Adrenal gland (tissue), 12 donors: ENCODE measurements around the gene MSANTD2. TPM values are rescaled to one million over a fixed set of nuclear protein-coding genes. Genes with fewer than 3 reads are reported as not detected.

Source experiments
- DNase-seq, 7 donors: peaks; one replicate each; pipeline ENCODE4 v3.0.0-alpha.2; 2019 to 2020
- H3K27ac ChIP-seq, 5 donors: fragments of 200-600 bp; sonication (generic) in 4 of 5; 1 replicate in 3 of 5; 2 replicates in 2 of 5; pipeline versions ENCODE4 v1.5.1 to v1.8.0; 2016 to 2020; ENCODE audit warnings: mild to moderate bottlenecking in 1 of 5
- H3K27me3 ChIP-seq: fragments of 200-600 bp; 2 replicates; pipeline ENCODE4 v1.8.0; 2021
- H3K36me3 ChIP-seq, 2 donors: fragments of 200-600 bp; replicated peaks in 1 of 2; 1 replicate in 1 of 2; 2 replicates in 1 of 2; pipeline versions ENCODE4 v1.5.1 to v1.8.0; 2018 to 2022
- H3K4me1 ChIP-seq, 2 donors: fragments of 200-600 bp; replicated peaks in 1 of 2; 1 replicate in 1 of 2; 2 replicates in 1 of 2; pipeline versions ENCODE4 v1.5.1 to v1.8.0; 2018 to 2021
- H3K4me3 ChIP-seq, 4 donors: fragments of 200-600 bp; sonication (generic) in 3 of 4; one replicate each; pipeline ENCODE4 v1.5.1; 2016 to 2018
- H3K9me3 ChIP-seq, 3 donors: fragments of 200-600 bp; sonication (generic) in 1 of 3; replicated peaks in 1 of 3; 1 replicate in 2 of 3; 2 replicates in 1 of 3; pipeline versions ENCODE4 v1.5.1 to v1.8.0; 2016 to 2021
- POLR2A ChIP-seq, 2 donors: fragments of 450-650 bp; IDR thresholded peaks; one replicate each; pipeline ENCODE4 v1.6.1; 2017; ENCODE audit warnings: antibody characterized with exemption in 2 of 2, mild to moderate bottlenecking in 2 of 2, moderate library complexity in 1 of 2
- WGBS, 4 donors: extraction: QIAGEN DNeasy Blood & Tissue Kit in 2 of 4; methylation state at CpG; one replicate each; pipeline versions ENCODE4 v1.1.5 to v1.1.7; 2013 to 2017; 5-methylcytosine and 5-hydroxymethylcytosine counted together
- intact Hi-C, 2 donors: fragments of 100-400 bp; cut with DNase I; formaldehyde crosslinking; loops; one replicate each; pipeline versions ENCODE4 v1.14.1 to v1.15.0; 2022 to 2023
- polyA plus RNA-seq, 3 donors: library from polyadenylated mRNA; stranded (reverse); fragments of 200-250 nt in 2 of 3; fragments of 350-450 nt in 1 of 3; fragmentation: Illumina TruSeq in 1 of 3; extraction: RNeasy Lipid Tissue Mini Kit (QIAGEN cat#74804) in 1 of 3; gene quantifications; one replicate each; pipeline ENCODE4 v1.2.3, GENCODE V29; 2013 to 2014
- total RNA-seq, 9 donors: library from RNA; depleted of rRNA in 4 of 9; stranded (reverse); fragments of >200 nt in 4 of 9; fragments of 120-200 nt in 1 of 9; fragmentation: NEBNext Ultra II Directional in 1 of 9; extraction: Animal tissue kit (Norgen Biotek cat#: 25700) in 1 of 9; gene quantifications; one replicate each; pipeline versions ENCODE4 v1.1.0 to v1.2.4, GENCODE V29; 2013 to 2023
- TF ChIP-seq, protein P1 (sequence below), 6 experiments: fragments of 450-650 bp in 4 of 6; fragments of 200-600 bp in 2 of 6; sonication (generic) in 1 of 6; IDR thresholded peaks; 1 replicate in 5 of 6; 2 replicates in 1 of 6; pipeline versions ENCODE4 v1.5.1 to v1.8.0; 2016 to 2021; ENCODE audit warnings: antibody characterized with exemption in 6 of 6, mild to moderate bottlenecking in 2 of 6, moderate library complexity in 1 of 6
- donor health status: healthy with polysubstance abuse.
- donor health status: Bipolar disorder and iron deficiency.
- donor health status: DM: yes; HTN: yes; CAD: no.
- donor health status: DM: no; HTN: no; CAD: no.
- donor health status: DM: no; HTN: no; CAD: no.
- donor health status: DM: yes; HTN: yes; CAD: no.

Gene MSANTD2
- total and polyA plus RNA-seq, 12 donors = 4.4 to 16.8 (median 9.7) TPM

DNA sequence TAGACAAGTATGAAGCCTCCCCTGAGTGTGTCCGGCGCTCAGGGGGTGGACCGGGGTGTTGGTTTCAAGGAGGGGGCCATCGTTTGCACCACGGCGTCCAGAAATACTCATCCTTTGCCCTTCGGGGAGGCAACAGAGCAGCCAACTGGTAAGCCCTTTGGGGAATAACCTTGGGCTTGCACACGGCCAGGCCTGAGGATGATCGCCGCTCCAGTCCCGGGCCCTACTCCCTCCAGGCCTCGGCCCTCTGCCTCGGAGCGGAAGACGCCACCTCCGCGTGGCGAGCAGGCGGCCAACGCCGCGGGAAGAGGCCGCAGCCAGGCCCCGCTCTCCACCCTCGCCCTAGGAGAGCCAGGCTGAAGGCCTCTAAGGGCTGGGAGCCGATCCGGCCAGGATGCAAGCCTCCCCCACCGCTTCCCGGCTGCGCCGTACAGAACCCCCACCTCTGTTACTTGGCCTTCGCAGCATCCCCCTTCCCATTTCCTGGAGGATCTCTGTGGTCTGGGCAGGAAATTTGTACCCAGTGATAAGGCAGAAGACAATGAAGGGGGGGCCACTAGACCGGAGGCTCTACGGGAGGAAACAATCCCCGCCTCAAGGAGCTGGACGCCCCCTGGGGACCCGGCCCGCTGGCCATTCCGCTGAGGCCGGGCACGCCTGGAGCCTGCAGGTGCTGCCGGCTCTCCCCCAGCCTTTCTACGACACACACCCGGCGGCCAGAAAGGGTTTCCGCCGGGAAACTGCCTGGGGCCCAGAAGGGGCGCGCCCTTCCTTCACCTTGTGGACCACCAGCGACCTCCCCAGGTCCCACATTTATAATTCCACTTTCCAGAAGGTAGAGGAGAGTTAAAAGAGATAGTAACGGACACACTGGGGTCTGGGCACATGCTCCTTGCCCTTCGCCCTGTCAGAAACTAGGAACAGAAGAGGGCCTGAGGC is 40.7 kb downstream of the MSANTD2 start:
- H3K27me3 ChIP-seq = peaks cover 43% of the 10 kb centered on the region
- peaks cover 6 to 43% of the 10 kb centered on the region in 2 donors for H3K4me1 ChIP-seq
- WGBS, 4 donors = 21 to 30% (median 22%) methylated on average over 12 to 52 of the region's 52 CpGs
- no peaks in the 10 kb centered on the region for H3K9me3 ChIP-seq
- no peaks in the 10 kb centered on the region for H3K36me3 ChIP-seq
- intact Hi-C loops = loop anchor here (5.0 kb wide), 1 partner anchor 87 kb away; the partner anchor contains the start of genes SIAE (in 2 of the 2) and SPA17 (in 2 of the 2)
- H3K4me3 ChIP-seq = peak overlapping the region in 1 of 4 donors; percentile 47
- DNase-seq = peak in 5 of 7 donors; percentile 41 to 75 (median 53)
- peak overlapping the region in 3 of 5 donors; percentile 21 to 55 (median 29) for H3K27ac ChIP-seq
- TF ChIP-seq, protein P1, sequence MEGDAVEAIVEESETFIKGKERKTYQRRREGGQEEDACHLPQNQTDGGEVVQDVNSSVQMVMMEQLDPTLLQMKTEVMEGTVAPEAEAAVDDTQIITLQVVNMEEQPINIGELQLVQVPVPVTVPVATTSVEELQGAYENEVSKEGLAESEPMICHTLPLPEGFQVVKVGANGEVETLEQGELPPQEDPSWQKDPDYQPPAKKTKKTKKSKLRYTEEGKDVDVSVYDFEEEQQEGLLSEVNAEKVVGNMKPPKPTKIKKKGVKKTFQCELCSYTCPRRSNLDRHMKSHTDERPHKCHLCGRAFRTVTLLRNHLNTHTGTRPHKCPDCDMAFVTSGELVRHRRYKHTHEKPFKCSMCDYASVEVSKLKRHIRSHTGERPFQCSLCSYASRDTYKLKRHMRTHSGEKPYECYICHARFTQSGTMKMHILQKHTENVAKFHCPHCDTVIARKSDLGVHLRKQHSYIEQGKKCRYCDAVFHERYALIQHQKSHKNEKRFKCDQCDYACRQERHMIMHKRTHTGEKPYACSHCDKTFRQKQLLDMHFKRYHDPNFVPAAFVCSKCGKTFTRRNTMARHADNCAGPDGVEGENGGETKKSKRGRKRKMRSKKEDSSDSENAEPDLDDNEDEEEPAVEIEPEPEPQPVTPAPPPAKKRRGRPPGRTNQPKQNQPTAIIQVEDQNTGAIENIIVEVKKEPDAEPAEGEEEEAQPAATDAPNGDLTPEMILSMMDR (IDR thresholded peaks at IDR 0.05) = no peak
- no peak for TF ChIP-seq POLR2A (IDR thresholded peaks at IDR 0.05)

DNA sequence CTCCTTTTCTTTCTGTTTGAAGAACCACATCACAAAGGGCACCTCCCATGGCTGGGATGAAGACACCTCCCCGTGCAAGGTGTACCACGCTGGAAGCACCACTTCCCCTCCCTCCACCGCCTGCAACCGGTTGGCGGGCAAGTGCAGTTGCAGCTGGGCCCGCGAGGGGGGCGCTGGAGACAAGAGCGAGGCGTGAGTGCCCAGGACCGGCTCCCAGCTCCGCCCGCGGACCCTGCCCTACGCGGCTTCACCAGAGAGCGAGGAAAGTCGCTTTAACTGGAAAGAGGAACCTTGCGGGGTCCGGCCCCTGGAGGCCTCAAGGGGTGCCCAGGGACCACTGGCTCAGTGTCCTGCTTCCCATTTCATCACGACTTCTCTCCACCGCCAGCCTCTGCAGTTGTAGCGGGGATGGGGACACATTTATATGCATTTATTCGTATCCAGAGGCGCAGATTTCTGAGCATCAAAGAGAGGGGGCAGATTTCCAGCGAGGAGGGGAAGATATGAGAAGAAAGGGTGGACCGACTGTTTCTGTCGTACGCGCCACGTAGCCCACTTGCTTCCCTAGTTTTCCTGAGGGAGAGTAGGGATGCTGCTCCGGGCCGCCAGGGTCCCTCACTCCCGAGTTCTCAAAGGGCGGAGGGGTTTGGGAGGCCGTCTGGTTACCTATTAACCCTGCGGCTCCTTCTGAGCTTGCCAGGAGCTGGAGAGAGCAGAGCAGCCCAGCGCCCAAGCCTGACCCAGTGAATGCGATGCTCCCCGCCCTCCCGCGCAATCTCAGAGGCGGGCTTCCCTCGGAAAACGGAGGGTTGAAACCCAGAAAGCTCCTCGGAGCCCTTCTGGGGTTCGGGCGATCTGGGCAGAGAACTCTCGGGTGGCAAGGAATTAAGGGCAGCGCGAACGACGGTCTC is 41.6 kb downstream of the MSANTD2 start:
- H3K4me3 ChIP-seq = peak overlapping the region in 1 of 4 donors; percentile 35
- H3K9me3 ChIP-seq = no peaks in the 10 kb centered on the region
- H3K27ac ChIP-seq = peak overlapping the region in 2 of 5 donors; percentile 12 to 55
- H3K4me1 ChIP-seq = peaks cover 6 to 43% of the 10 kb centered on the region in 2 donors
- H3K36me3 ChIP-seq = no peaks in the 10 kb centered on the region
- peaks cover 43% of the 10 kb centered on the region for H3K27me3 ChIP-seq
- intact Hi-C loops = no loop called here
- DNase-seq = peak; percentile 62 to 78 (median 73)
- 8 to 12% (median 10%) methylated on average over 25 to 53 of the region's 53 CpGs for WGBS, 4 donors
- TF ChIP-seq, protein P1 (IDR thresholded peaks at IDR 0.05) = peak; percentile 53 to 71 (median 64)
- no peak for TF ChIP-seq POLR2A (IDR thresholded peaks at IDR 0.05)

DNA sequence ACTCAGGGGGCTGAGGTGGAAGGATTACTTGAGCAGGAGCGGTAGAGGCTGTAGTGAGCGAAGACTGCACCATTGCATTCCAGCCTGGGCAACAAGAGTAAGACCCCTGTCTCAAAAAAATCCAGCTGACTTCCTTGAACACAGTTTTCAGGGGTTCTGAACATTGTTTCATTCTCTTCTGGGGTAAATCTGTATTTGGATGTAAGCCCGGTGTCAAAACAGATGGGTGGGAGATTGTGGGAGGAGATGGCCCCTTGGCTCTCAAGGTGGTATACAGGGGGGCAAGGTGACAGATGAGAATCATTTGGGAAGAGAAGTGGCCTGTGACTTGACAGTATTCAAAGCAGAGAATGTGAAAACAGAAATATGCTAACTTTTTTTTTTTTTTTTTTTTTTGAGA is 42.9 kb downstream of the MSANTD2 start:
- no peak overlapping the region for H3K27ac ChIP-seq
- H3K9me3 ChIP-seq = no peaks in the 10 kb centered on the region
- peaks cover 0 to 31% of the 10 kb centered on the region in 2 donors for H3K4me1 ChIP-seq
- H3K27me3 ChIP-seq = peaks cover 40% of the 10 kb centered on the region
- intact Hi-C loops = no loop called here
- TF ChIP-seq, protein P1 (IDR thresholded peaks at IDR 0.05) = no peak
- no peak for TF ChIP-seq POLR2A (IDR thresholded peaks at IDR 0.05)
- H3K4me3 ChIP-seq = no peak overlapping the region
- H3K36me3 ChIP-seq = no peaks in the 10 kb centered on the region
- WGBS, 4 donors = 42 to 64% (median 49%) methylated on average over 3 of the region's 3 CpGs
- DNase-seq = no peak
